HepG2 (cell line): ENCODE data around the gene NUTF2. TPM values are rescaled to one million over a fixed set of nuclear protein-coding genes. Genes with fewer than 3 reads are reported as not detected.
A peak's percentile ranks its signal among the peaks of the same experiment; 100 is the strongest.

Experiments
- ATAC-seq: fragments of 200-7000 bp; cut with Tn5 transposase; 3 replicates; pipeline ENCODE4 v1.9.1; 2020; ENCODE audit warnings: mild to moderate bottlenecking, moderate library complexity
- Bru-seq: library from RNA; stranded (reverse); fragments of 400-500 nt; gene quantifications from one replicate; lab custom pipeline; 2021; lab: Mats Ljungman, UMichigan
- BruChase-seq, 2 experiments: library from RNA; stranded (reverse); fragments of 400-500 nt; gene quantifications; one replicate each; lab custom pipeline; 2021; lab: Mats Ljungman, UMichigan
- BruUV-seq: library from RNA; stranded (reverse); fragments of 400-500 nt; replicated peaks from 2 replicates; lab custom pipeline; 2021; lab: Mats Ljungman, UMichigan
- CTCF ChIA-PET: fragments of 300-600 bp; formaldehyde crosslinking; extraction: SDS; loops from one replicate; lab custom pipeline; 2021; ENCODE audit warnings: low total read pairs, inconsistent platforms, low intra/inter-chr PET ratio; lab: Yijun Ruan, JAX
- POLR2A ChIA-PET: fragments of 350-600 bp; sonication (Branson Sonifier 250); formaldehyde crosslinking; loops from one replicate; lab custom pipeline; 2020; ENCODE audit warnings: antibody characterized with exemption, inconsistent platforms; lab: Yijun Ruan, JAX
- DNase-seq: peaks from one replicate; pipeline ENCODE4 v3.0.0-alpha.2; 2015; ENCODE audit warnings: low spot score
- FAIRE-seq: peaks from 3 replicates; lab custom pipeline; 2011; peaks lifted over from hg19 to GRCh38; lab: Jason Lieb, UNC
- H2AFZ ChIP-seq: one replicate; pipeline ENCODE4 v1.6.1; 2011; ENCODE audit warnings: low read length, inconsistent platforms
- H3K27ac ChIP-seq: fragments of 300-600 bp; 3 replicates; pipeline ENCODE4 v1.8.0; 2011; ENCODE audit warnings: mixed run types, mild to moderate bottlenecking, mixed read lengths, low read length, inconsistent platforms; ENCODE audit not compliant: insufficient read depth; ENCODE audit errors: extremely low read length
- H3K27me3 ChIP-seq, 2 experiments: fragments of 200-600 bp in 1 of 2; 2 replicates in 1 of 2; 3 replicates in 1 of 2; pipeline versions ENCODE4 v1.6.0 to v1.8.0; 2011; ENCODE audit warnings: low read length in 2 of 2, mild to moderate bottlenecking in 2 of 2, moderate library complexity in 2 of 2, inconsistent platforms in 1 of 2; ENCODE audit not compliant: insufficient read depth in 2 of 2, control insufficient read depth in 1 of 2
- H3K36me3 ChIP-seq, 2 experiments: fragments of 200-600 bp in 1 of 2; replicated peaks in 1 of 2; 2 replicates in 1 of 2; 3 replicates in 1 of 2; pipeline versions ENCODE4 v1.5.1 to v1.8.0; 2011; ENCODE audit warnings: low read length in 2 of 2, inconsistent platforms in 1 of 2; ENCODE audit not compliant: insufficient read depth in 2 of 2, control insufficient read depth in 1 of 2
- H3K4me1 ChIP-seq: 2 replicates; pipeline ENCODE4 v1.5.1; 2012; ENCODE audit warnings: low read length, inconsistent platforms; ENCODE audit not compliant: insufficient read depth
- H3K4me2 ChIP-seq: 2 replicates; pipeline ENCODE4 v1.6.0; 2011; ENCODE audit warnings: low read depth, low read length, inconsistent platforms
- H3K4me3 ChIP-seq, 3 experiments: fragments of 200-600 bp in 1 of 3; sonication (generic), shearing (Covaris generic) in 1 of 3; replicated peaks in 1 of 3; 2 replicates each; pipeline ENCODE4 v1.5.1; 2011 to 2016; ENCODE audit warnings: low read length in 3 of 3, inconsistent platforms in 2 of 3, low read depth in 2 of 3, mild to moderate bottlenecking in 2 of 3, control low read depth in 1 of 3, mixed read lengths in 1 of 3; ENCODE audit not compliant: insufficient read depth in 1 of 3
- H3K79me2 ChIP-seq: one replicate; pipeline ENCODE4 v1.6.1; 2011; ENCODE audit warnings: low read length, inconsistent platforms; ENCODE audit not compliant: insufficient read depth
- H3K9ac ChIP-seq: 2 replicates; pipeline ENCODE4 v1.6.0; 2011; ENCODE audit warnings: mild to moderate bottlenecking, low read depth, low read length, inconsistent platforms; ENCODE audit not compliant: insufficient read depth
- H3K9me3 ChIP-seq: 2 replicates; pipeline ENCODE4 v1.5.1; 2012; ENCODE audit warnings: mild to moderate bottlenecking, low read length
- H4K20me1 ChIP-seq: 2 replicates; pipeline ENCODE4 v1.6.0; 2011; ENCODE audit warnings: inconsistent platforms, mild to moderate bottlenecking, low read length, moderate library complexity; ENCODE audit not compliant: insufficient read depth
- BRD4 ChIP-seq: sonication (generic); formaldehyde crosslinking; IDR thresholded peaks from 2 replicates; pipeline ENCODE4 v1.4.0; 2020; ENCODE audit warnings: missing genetic modification reagents
- NFYC ChIP-seq: IDR thresholded peaks from 2 replicates; pipeline ENCODE4 v1.6.1; 2016; ENCODE audit warnings: missing genetic modification reagents, missing compliant biosample characterization
- SIX1 ChIP-seq: sonication (generic); formaldehyde crosslinking; IDR thresholded peaks from 2 replicates; pipeline ENCODE4 v1.4.0; 2020; ENCODE audit warnings: missing genetic modification reagents, borderline replicate concordance
- SMAD1 ChIP-seq: sonication (generic); formaldehyde crosslinking; IDR thresholded peaks from 2 replicates; pipeline ENCODE4 v1.4.0; 2020; ENCODE audit warnings: missing genetic modification reagents, low read depth, mild to moderate bottlenecking, borderline replicate concordance
- SMAD9 ChIP-seq: sonication (generic); formaldehyde crosslinking; IDR thresholded peaks from 2 replicates; pipeline ENCODE4 v1.5.1; 2020; ENCODE audit warnings: mild to moderate bottlenecking, missing genetic modification reagents
- STAT6 ChIP-seq: sonication (generic); formaldehyde crosslinking; IDR thresholded peaks from 2 replicates; pipeline ENCODE4 v1.4.0; 2020; ENCODE audit warnings: missing genetic modification reagents, mild to moderate bottlenecking, borderline replicate concordance
- TBP ChIP-seq: sonication (generic); formaldehyde crosslinking; IDR thresholded peaks from 2 replicates; pipeline ENCODE4 v1.5.0; 2020; ENCODE audit warnings: missing genetic modification reagents
- ZBTB33 ChIP-seq: sonication (generic); formaldehyde crosslinking; IDR thresholded peaks from 2 replicates; pipeline ENCODE4 v1.4.0; 2020; ENCODE audit warnings: missing genetic modification reagents
- ZKSCAN5 ChIP-seq: sonication (generic); formaldehyde crosslinking; IDR thresholded peaks from 2 replicates; pipeline ENCODE4 v1.5.1; 2020; ENCODE audit warnings: mild to moderate bottlenecking, missing genetic modification reagents
- ZNF230 ChIP-seq: sonication (generic); formaldehyde crosslinking; IDR thresholded peaks from 2 replicates; pipeline ENCODE4 v1.4.0; 2020; ENCODE audit warnings: mild to moderate bottlenecking, missing genetic modification reagents
- ZNF670 ChIP-seq: sonication (generic); formaldehyde crosslinking; IDR thresholded peaks from 2 replicates; pipeline ENCODE4 v1.8.0; 2022; ENCODE audit warnings: mild to moderate bottlenecking, missing genetic modification reagents, borderline replicate concordance
- WGBS: methylation state at CpG from one replicate; pipeline ENCODE4 v1.1.6; 2017; ENCODE audit warnings: low lambda C conversion rate; 5-methylcytosine and 5-hydroxymethylcytosine counted together
- in situ Hi-C: cut with HindIII; loops from 2 replicates; pipeline ENCODE4 v1.10.0; 2017; ENCODE audit warnings: low pct_unique_long_range_greater_than_20kb; ENCODE audit not compliant: extremely low pct_ligation_motif_present
- intact Hi-C: fragments of 100-400 bp; cut with micrococcal nuclease; formaldehyde crosslinking; loops from one replicate; pipeline ENCODE4 v1.10.0; 2022; ENCODE audit not compliant: unreplicated experiment
- long read RNA-seq, 2 experiments: library from RNA in 1 of 2; library from polyadenylated mRNA in 1 of 2; stranded (forward) in 1 of 2; unstranded in 1 of 2; transcript quantifications; one replicate each; pipeline ENCODE4 v2.0.0, GENCODE V29; 2019 to 2022
- polyA minus RNA-seq, 3 experiments: library from RNA; depleted of rRNA, polyadenylated mRNA; stranded (reverse); fragments of >200 nt; gene quantifications; 2 replicates each; pipeline ENCODE4 v1.2.3, GENCODE V29; 2011; ENCODE audit warnings: low replicate concordance in 1 of 3
- polyA plus RNA-seq, 8 experiments: library from polyadenylated mRNA; depleted of rRNA in 3 of 8; stranded (reverse) in 7 of 8; unstranded in 1 of 8; fragments of >200 nt; fragmentation: Illumina TruSeq in 4 of 8; extraction: Trizol in 4 of 8; gene quantifications; 2 replicates each; pipeline versions ENCODE4 v1.2.1 to v1.2.3, GENCODE V29; 2011 to 2016; ENCODE audit warnings: low read depth in 4 of 8, missing spikeins in 1 of 8, mixed read lengths in 1 of 8; ENCODE audit not compliant: insufficient read depth in 1 of 8
- total RNA-seq, 5 experiments: library from RNA; depleted of rRNA; stranded (reverse); fragments of >200 nt; fragmentation: Illumina TruSeq; extraction: Trizol; gene quantifications; 2 replicates each; pipeline ENCODE4 v1.2.3, GENCODE V29; 2016; ENCODE audit warnings: low read depth in 1 of 5

NUTF2 gene
- 214 and 224 TPM in 2 replicates for total RNA-seq (2016; rRNA removed; fragmentation: Illumina TruSeq; extraction: Trizol)
- total RNA-seq (2016; cell fraction: cytosol; rRNA removed; fragmentation: Illumina TruSeq; extraction: Trizol; ENCODE audit: low read depth) = 79.7 and 100.0 TPM in 2 replicates
- total RNA-seq (2016; cell fraction: insoluble cytoplasmic fraction; rRNA removed; fragmentation: Illumina TruSeq; extraction: Trizol) = 209 and 229 TPM in 2 replicates
- total RNA-seq (2016; cell fraction: membrane; rRNA removed; fragmentation: Illumina TruSeq; extraction: Trizol) = 120 and 150 TPM in 2 replicates
- 79.9 and 90.1 TPM in 2 replicates for total RNA-seq (2016; cell fraction: nucleus; rRNA removed; fragmentation: Illumina TruSeq; extraction: Trizol)
- 168 and 198 TPM in 2 replicates for polyA plus RNA-seq (2011; rRNA removed)
- 212 and 299 TPM in 2 replicates for polyA plus RNA-seq (2011; cell fraction: cytosol; rRNA removed)
- 132 and 146 TPM in 2 replicates for polyA plus RNA-seq (2011; cell fraction: nucleus; rRNA removed)
- polyA plus RNA-seq (2012) = 140 and 216 TPM in 2 replicates
- polyA plus RNA-seq (2016; cell fraction: cytosol; fragmentation: Illumina TruSeq; extraction: Trizol; ENCODE audit: low read depth) = 108 and 138 TPM in 2 replicates
- 277 and 305 TPM in 2 replicates for polyA plus RNA-seq (2016; cell fraction: insoluble cytoplasmic fraction; fragmentation: Illumina TruSeq; extraction: Trizol; ENCODE audit: low read depth)
- 139 and 154 TPM in 2 replicates for polyA plus RNA-seq (2016; cell fraction: membrane; fragmentation: Illumina TruSeq; extraction: Trizol; ENCODE audit: low read depth)
- 173 and 182 TPM in 2 replicates for polyA plus RNA-seq (2016; cell fraction: nucleus; fragmentation: Illumina TruSeq; extraction: Trizol; ENCODE audit: insufficient read depth, low read depth)
- 366 and 394 TPM in 2 replicates for polyA minus RNA-seq (2011; rRNA and poly(A)+ RNA removed; ENCODE audit: low replicate concordance)
- polyA minus RNA-seq (2011; cell fraction: cytosol; rRNA and poly(A)+ RNA removed) = 157 and 165 TPM in 2 replicates
- polyA minus RNA-seq (2011; cell fraction: nucleus; rRNA and poly(A)+ RNA removed) = 60.0 and 81.7 TPM in 2 replicates
- percentile 83 among the genes with signal in this experiment for Bru-seq, nascent RNA
- BruChase-seq, experiment 1, labeled RNA remaining after a 6-hour chase = percentile 85 among the genes with signal in this experiment
- BruChase-seq, experiment 2, labeled RNA remaining after a 2-hour chase = percentile 83 among the genes with signal in this experiment
- long read RNA-seq, experiment 1, transcript NUTF2-201 (5 exons, 2,321 nt) = major isoform, 221 of 265 reads
- long read RNA-seq, experiment 1, transcript NUTF2-208 (1 exons, 2,608 nt) = minor isoform, 18 of 265 reads
- long read RNA-seq, experiment 1, partial matches to known transcripts = 21 of 265 reads
- long read RNA-seq, experiment 1, other reads (novel, unspliced or antisense) = 5 of 265 reads
- long read RNA-seq, experiment 2, transcript NUTF2-206 (5 exons, 1,119 nt) = minor isoform, 7 of 447 reads
- long read RNA-seq, experiment 2, transcript NUTF2-201 (5 exons, 2,321 nt) = major isoform, 308 of 447 reads
- long read RNA-seq, experiment 2, transcript NUTF2-208 (1 exons, 2,608 nt) = minor isoform, 49 of 447 reads
- long read RNA-seq, experiment 2, partial matches to known transcripts = 73 of 447 reads
- long read RNA-seq, experiment 2, other reads (novel, unspliced or antisense) = 9 of 447 reads

- FAIRE-seq = peak; percentile 86
- peak; percentile 72; the same call in 1 of the 2 replicates for TF ChIP-seq ZNF670 (CRISPR knock-in tag)
- peak; percentile 56; the same call in 1 of the 2 replicates for TF ChIP-seq ZBTB33 (CRISPR knock-in tag)
- TF ChIP-seq ZNF230 (CRISPR knock-in tag) = 0 out of 2 replicates have a peak, but pooled peaks have one; percentile 37
- TF ChIP-seq STAT6 (CRISPR knock-in tag) = peak; percentile 96; the same call in 1 of the 2 replicates
- TF ChIP-seq SMAD1 (CRISPR knock-in tag) = peak; percentile 96
- peak; percentile 36 for TF ChIP-seq SMAD9 (CRISPR knock-in tag)
- TF ChIP-seq SIX1 = no peak
- peak; percentile 8 for TF ChIP-seq BRD4 (CRISPR knock-in tag)
- TF ChIP-seq TBP (CRISPR knock-in tag) = peak; percentile 30
- peak; percentile 71; the same call in 1 of the 2 replicates for TF ChIP-seq ZKSCAN5 (CRISPR knock-in tag)
- peak; percentile 50; the same call in 1 of the 2 replicates for TF ChIP-seq NFYC (CRISPR knock-in tag)
Observed at GRCh38 chr16:67846320-67847063, at the start of gene NUTF2. TSS of gene NUTF2 (plus strand) at chr16:67846933. CDS start at chr16:67865131, 18,198 bp downstream.

More at GRCh38 chr16:67846320-67847063, at the start of gene NUTF2:
- 0% methylated on average over 17 of the region's 57 CpGs for WGBS
- H4K20me1 ChIP-seq = peaks cover 38% of the 10 kb centered on the region
- peak; percentile 79 for ATAC-seq
- peak within 1 kb of the TSS; percentile 97 to 99 (median 97) for H3K4me3 ChIP-seq
- H3K9ac ChIP-seq = peak within 1 kb of the TSS; percentile 99
- peaks cover 46% of the 10 kb centered on the region for H3K4me1 ChIP-seq
- peak within 1 kb of the TSS; percentile 89 for H3K4me2 ChIP-seq
- BruUV-seq = no TSS peak
- H3K9me3 ChIP-seq = no peaks in the 10 kb centered on the region
- peak; percentile 98 for DNase-seq
- POLR2A ChIA-PET = interaction anchor here (0.6 to 6.2 kb wide), 22 partner anchors 9 to 388 kb away, joined by 3 to 47 read pairs (median 4); partner anchors contain the start of genes ACD, C16orf86, EDC4 and ENKD1
- no peaks in the 10 kb centered on the region; a peak in 1 of 5 replicates for H3K27me3 ChIP-seq
- in situ Hi-C loops = no loop called here
- peak within 1 kb of the TSS; percentile 88 for H3K27ac ChIP-seq
- peaks cover 72% of the 10 kb centered on the region for H3K79me2 ChIP-seq
- CTCF ChIA-PET = interaction anchor here (1.5 kb wide), 1 partner anchor 30 kb away, joined by 5 read pairs; no protein-coding TSS in a partner anchor
- peaks cover 0 to 4% of the 10 kb centered on the region in 2 experiments; a peak in 3 of 5 replicates for H3K36me3 ChIP-seq
- no peak within 1 kb of the TSS for H2AFZ ChIP-seq
- intact Hi-C loops = loop anchor here (1.0 kb wide), 2 partner anchors 11 to 30 kb away; no protein-coding TSS in a partner anchor
